HG02943 (cell line): ENCODE measurements around the gene TMEM14A.
A peak's percentile ranks its signal among the peaks of the same experiment; 100 is the strongest.
"Not testable (repeated sequence)": the region's sequence is repeated elsewhere in the genome, so short reads cannot be mapped to it uniquely, and the experiment has no call there.

Source experiments
- ATAC-seq: cut with Tn5 transposase; IDR thresholded peaks from one replicate; pipeline ENCODE4 v1.9.1; 2021; ENCODE audit warnings: mild to moderate bottlenecking, low read depth, moderate library complexity; ENCODE audit not compliant: unreplicated experiment

The TMEM14A gene

DNA sequence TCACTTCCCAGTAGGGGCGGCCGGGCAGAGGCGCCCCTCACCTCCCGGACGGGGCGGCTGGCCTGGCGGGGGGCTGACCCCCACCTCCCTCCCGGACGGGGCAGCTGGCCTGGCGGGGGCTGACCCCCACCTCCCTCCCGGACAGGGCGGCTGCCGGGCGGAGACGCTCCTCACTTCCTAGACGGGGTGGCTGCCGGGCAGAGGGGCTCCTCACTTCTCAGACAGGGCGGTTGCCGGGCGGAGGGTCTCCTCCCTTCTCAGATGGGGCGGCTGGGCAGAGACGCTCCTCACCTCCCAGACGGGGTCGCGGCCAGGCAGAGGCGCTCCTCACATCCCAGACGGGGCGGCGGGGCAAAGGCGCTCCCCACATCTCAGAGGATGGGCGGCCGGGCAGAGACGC lies 15.0 kb upstream of the TMEM14A start:
- not testable (repeated sequence) for ATAC-seq

DNA sequence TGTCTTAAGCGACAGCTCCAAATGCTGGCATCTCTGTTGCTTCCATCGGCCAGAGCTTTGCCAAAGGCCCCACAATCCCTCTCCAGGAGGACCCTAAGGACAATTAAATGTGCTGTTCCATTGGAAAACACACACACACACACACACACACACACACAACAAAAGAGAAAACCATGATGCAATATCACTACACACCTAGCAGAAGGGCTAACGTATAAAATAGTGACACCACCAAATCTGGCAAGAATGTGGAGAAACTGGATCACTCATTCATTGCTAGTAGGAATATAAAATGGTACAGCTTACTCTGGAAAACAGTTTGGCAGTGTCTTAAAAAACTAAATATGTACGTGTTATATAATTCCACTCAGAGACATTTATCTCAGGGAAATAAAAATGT lies 13.0 kb upstream of the TMEM14A start:
- no peak for ATAC-seq

DNA sequence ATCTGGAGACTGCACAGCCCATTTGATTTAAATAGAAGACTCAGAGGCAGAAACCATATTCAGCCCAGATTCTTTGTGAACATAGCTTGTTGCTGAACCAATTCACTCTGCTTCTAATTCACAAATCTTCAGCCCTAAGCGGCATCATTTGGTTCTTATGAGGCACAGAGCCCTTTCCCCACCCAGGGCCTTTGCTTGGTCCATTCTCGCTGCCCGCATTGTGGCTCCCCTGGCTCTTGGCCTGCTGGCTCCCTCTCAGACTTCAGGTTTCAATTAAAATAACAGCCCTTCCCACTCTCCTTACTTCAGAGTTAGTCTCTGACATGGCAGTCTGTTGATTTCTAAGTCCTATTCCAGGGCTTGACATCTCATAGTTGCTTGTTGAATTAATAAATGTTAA lies 9.4 kb upstream of the TMEM14A start:
- no peak for ATAC-seq

DNA sequence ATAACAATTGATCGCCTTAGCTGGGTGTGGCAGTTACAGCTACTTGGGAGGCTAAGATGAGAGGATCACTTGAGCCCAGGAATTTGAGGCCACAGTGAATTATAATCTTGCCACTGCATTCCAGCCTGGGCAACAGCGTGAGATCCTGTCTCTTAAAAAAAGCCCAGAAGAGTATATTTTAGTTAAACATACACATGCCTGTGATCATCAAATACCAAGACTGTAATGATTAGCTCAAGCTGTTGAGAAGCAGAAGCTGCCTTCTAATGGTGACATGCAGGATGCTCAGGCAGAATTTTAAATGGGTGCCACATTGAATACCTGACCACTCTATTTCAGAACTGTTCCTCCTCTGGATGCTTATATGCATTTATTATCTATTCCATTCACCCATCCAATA lies 8.9 kb upstream of the TMEM14A start:
- ATAC-seq: no peak

DNA sequence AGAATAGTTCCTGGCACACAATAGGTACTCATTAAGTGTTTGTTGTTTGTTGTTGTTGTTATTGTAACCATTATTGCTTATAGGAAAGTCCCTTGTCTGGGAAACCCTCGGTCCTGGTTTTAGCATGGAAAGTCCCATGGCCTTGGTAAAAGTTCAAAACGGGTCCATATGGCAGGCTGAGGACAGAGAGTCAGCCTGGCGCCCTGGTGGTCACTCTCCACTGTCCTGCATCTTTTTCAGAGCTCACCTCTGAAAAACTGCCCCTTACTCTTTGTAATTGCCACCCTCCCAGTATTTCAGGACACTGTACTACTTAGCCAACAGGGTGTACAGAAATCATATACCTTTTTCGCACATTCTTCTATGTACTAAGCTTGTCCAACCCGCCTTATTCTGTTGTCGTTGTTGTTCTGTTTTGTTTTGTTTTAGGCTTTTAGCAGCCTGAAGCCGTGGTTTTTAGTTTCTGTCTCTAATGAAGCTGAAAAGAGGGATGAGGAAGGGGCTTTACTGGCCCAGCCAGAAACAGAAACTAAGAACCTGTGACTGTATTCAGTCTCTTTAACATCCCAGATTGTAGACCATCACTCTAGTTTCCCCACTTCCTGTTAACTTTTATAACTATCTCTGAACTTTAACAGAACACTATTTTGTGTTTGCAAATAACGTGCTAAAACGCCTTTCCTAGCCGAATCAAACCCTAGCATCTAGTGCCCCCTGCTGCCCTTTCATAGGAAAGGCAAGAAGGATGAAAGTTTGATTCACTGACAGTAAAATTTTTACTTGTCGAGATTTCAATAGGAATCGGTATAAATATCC lies 7.6 kb upstream of the TMEM14A start:
- peak; percentile 53 for ATAC-seq

DNA sequence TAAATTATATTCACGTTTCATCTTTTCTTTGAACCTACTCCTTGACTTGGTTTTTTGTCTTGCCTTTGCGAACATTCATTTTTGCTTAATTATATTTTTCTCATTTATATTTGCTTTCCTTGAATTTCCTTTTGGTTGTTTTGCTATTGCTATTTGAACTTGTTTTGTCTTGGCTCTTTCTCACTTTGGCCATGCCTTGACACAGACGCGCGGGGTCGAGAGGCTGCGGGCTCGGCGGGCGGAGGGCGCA lies 7.1 kb upstream of the TMEM14A start:
- no peak for ATAC-seq

DNA sequence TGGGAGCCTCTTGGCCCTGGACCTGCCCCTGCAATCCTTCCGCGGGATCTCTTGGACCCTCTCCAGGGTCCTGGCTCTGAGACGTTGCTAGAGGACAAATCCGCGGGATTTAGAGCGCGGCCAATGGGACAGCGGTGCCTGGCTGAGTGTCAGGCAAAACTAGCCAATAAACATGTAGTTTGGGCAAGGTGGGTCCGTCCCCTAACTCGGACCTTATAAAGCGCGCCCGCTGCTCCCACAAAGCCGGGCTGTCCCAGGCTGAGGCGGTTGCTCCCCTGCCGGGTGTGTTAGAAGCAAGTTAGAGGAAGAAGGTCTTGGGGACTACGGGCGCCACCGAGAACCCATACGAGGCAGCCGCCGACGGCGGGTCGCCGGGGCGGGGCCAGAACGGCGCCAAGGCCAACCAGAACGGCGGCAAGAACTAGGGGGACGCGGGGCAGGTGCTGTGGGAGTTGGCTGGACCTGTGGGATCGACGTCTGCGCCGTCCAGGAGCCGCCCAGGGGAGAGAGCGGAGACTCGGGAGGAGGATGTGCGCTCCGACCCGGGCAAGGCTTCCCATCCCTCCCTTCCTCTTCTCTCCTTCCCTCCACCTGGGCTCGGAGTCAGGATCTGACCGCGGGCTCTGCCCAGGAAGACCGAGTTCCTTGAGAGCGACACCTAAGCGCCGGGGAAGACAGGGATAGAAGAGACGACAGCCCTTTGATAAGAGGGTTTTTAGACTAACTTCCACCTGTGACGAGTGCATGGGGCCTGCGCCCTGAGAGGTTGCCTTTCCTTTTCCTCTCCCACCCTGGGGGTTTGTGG lies 6.5 kb upstream of the TMEM14A start:
- peak; percentile 91 for ATAC-seq

DNA sequence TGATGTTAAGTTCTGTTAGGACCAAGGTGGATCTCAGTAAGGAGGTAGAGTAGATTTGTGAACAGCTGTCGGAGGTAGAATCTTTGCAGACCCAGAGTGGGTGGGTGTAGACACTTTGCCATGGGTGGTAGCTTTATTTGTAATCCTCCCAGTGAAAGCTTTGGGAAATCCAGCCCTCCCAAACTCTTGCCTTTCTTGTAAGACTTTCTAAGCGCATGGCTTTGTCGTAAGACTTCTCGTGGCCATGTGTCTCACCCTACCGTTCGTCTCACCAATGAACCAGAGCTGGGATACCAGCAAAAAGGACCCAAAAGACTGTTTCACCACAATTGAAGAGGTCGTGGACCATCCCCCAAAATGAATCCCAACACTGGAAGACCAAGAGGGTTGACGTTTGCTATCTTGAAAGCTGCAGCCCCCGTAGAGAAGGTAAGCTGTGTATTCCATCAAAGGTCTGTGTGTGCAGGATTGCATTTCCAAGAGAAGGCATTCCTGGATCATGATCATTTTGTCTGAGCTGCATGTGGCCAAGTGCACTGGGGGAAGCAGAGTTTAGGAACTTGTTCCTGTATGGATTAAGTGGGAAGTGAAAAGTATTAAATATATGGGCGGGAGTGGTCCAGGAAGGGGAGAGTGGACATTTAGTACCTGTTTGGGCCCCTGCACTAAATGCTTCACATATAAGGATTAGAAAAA lies 5.8 kb upstream of the TMEM14A start:
- ATAC-seq: no peak

DNA sequence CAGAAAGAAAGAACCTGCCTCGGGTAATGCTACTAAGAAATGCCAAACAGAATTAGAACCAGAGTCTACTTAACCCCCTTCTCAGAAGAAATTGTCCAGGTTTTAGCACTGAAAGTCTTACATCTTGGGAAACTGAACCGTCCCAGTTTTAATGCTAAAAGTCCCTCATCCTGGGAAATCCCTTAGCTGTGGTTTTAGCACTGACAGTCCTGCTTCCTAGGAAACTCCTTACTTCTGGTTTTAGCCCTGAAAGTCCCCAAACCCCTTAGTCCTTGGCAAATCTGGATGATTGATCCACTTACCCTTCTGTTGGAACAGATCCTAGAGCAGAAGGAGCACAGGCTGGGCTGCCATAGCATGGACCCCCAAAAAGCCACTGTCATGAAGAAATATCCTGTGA lies 4.8 kb upstream of the TMEM14A start:
- ATAC-seq: no peak

DNA sequence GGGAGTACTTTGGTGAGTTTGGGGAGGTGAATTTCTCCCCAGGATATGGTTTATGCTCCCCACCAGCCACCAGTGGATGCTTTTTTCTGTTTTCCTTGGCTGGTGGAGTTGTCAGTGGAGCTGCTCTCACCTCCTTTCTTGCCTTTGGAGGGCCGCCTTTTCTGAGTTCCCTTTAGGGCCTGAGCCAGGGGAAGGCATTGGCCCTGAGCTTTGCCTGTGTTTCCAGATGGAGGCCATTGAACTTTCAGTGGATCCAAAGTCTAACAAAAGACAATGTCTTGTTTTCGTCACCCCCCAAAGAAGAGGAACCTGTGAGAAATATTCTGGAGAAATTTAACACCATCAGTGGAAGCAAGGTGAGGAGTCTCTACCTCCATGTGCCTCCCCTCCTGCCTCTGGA lies 4.4 kb upstream of the TMEM14A start:
- no peak for ATAC-seq

DNA sequence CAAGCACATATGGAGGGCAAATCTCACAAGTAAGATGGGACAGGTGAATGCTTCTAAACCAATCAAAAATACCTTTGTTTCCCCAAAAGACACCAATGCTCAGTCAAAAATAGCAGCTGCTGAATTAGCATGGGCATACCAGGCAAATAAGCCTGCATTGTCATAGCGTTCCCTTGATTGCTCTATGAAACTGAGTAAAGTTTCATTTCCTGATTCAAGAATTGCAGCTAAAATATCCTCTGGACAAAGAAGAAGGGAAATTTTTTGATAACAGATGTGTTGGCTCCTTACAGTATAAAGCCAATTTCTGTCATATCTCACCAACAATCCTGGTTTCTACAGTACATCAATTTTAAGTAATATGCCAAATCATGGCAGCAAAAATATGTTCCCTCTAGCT lies 3.3 kb upstream of the TMEM14A start:
- ATAC-seq: no peak

DNA sequence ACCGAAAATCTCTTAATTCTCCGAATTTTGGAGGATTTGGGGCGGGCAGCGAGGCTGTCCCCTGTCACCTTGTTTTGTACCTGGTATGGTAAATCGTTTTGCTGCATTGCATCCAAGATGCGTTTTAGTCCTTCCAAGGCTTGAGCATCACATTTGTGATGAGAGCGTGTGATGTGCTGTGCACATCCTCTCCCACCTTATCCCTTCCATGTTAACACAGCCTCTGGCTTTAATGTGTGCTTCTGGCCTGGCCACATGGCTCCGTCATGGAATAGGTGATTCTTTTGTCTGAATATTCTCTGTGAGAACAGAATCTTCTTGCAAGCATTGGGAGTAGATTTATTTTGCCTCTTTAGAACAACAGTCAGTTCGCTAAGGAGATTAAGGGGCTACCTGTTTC lies 763 bp downstream of the TMEM14A start:
- ATAC-seq: no peak

DNA sequence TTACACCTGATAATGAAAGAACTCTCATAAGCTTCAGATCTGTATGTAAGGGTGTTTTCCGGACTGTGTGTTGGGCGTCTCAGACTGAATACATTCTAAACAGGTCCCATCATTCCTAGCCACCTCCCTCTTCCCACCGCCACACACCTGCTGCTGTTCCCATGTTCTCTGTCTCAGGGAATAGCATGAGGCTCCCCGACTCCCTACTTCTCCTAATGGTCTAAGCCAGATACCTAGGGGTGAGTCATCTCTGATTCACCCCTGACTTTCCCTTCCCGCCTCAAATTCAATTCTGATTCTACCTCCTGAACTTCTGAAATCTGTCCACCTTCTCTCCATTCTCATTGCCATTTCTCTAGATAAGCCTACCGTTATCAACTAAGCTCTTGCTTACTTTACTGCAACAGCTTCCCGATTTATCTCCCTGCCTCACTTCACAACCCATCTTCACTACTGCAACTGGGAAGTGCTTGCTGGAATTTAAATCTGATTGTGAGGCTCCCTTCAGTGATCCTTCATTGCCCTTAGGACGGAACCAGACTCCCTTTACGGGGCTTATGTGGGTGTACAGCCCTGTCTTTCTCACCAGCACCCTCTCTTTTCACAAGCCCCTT lies 1.6 kb downstream of the TMEM14A start:
- no peak for ATAC-seq

DNA sequence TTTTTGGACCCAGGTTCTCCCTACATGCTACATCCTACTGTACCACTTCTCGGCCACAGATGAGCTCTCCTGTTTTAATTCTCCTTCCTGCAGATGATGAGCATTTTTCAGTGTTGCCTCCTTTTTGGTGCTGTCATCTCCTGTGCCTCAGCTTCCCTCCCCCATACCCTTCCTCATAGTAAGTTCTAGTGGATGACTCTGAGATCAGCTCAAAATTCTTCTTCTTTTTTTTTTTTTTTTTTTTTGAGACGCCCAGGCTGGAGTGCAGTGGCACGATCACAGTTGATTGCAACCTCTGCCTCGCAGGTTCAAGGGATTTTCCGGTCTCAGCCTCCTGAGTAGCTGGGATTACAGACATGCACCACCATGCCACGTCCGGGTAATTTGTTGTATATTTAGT lies 3.8 kb downstream of the TMEM14A start:
- no peak for ATAC-seq

DNA sequence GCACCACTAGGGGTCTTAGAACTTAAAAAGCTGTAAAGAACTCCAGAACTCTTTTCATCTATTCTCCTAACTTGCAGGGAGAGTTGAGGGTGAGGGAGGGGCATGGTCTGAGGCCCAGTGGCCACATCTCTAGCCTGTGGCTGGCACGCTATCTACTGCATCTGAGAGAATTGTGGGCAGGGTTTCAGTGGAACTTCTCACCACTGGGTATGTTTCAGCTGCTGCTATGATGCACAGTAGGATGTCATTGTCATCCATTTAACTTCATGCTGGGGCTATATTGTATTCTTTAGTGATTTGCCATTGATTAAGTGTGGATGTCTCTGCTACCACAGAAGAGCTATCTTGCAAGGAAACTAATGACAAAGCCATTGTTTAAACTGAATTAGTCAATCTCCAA lies 4.5 kb downstream of the TMEM14A start:
- ATAC-seq: no peak

DNA sequence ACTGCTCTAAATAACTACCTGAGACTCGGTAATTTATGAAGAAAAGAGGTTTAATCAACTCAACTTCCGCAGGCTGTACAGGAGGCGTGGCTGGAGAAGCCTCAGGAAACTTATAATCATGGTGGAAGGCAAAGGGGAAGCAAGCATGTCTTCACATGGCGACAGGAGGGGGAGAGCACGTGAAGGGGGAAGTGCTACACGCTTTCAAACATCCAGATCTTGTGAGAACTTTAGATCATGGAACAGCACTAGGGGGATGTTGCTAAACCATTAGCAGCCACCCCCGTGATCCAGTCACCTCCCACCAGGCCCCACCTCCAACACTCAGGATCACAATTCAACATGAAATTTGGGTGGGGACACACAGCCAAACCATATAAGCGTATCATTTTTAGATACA lies 5.7 kb downstream of the TMEM14A start:
- not testable (repeated sequence) for ATAC-seq

DNA sequence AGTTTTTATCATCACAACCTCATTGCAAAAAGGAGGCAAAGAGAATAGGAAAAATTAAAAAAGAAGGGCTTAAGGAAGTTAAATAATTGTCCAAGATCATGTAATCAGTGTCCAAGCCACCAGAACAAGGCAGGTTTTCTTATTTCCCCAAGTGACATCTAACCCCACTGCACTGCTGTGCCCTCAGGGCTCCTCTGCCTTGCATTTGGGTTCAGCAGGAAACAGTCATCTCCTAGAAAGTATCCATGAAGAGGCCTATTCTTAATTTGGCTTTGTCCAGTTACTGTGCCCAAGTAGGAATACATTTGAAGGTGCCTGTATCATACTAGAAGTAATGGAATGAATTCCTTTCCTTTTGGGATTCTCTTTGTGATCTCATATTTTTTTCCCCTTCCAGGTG lies 10.5 kb downstream of the TMEM14A start:
- no peak for ATAC-seq

DNA sequence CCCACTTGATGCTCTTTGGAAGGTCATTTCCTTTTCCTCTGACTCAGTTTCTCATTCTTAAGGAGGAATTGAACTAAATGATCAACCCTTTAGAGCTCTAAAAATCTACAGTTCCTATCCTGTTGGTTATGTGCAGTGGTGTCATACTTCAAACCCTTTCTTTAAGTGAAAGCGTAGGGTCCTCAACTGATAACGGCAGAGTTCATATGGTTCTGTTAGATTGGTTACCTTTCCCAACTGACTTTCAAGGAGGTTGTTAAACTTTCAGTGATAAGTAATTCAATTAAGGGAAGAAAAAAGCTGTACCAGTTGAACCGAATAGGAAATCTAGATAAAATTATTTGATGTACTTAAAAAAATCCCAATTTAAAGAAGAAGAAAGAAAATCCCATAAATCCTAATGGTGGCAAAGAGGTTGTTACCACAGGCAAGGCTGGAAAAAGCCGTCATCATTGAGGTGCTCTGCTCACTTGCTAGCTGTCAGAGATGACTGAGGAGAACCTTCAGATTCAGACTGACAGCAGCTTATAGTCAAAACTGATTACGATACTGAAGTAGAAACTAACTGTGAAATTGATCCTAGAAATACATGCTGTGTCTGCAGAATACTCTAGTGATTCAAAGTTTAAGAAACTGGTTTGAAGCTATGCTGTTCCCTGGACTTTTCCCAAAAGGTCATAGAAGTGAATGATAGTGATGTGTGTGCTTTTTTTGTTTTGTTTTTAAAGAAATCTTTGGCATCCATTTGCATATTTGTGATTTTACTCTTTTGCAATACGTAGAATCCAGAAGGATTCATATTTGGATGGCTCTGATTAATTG lies 16.2 kb downstream of the TMEM14A start:
- ATAC-seq: no peak

DNA sequence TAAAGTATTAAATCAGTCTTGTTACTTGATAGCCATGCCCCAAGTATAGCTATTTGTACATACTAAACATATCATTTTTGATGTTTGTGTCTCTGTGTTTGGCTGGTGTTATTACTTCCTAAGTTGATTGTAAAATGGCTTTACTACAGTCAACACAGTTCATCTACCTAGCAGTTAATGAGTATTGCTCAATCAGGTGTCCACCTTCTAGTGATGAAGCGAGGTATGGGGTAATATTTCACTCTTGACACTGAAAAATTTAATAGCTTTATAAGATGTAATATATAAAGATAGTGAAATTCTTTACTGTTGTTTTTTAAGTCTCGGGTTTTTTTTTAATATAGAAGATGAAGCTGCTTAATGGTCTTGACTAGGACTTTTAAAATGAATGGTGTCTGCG lies 18.9 kb downstream of the TMEM14A start:
- ATAC-seq: no peak

DNA sequence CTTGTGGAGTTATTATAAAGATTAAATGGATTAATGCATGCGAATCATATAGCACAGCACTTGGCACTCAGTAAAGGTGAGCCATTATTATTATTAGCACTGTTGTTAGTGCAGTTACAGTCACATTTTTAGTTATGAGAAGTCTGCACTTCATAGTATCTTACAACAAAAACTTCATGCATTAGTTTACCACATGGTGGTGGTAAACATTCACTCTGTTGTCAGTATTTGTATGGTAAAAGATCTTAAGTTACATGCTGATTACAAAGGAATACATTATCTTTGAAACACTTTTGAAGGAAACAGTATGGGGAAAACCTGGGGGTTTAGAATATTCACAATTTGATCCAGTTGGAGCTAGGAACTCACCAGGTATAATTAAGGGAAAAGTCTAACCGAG lies 20.8 kb downstream of the TMEM14A start:
- no peak for ATAC-seq
